ENCODE measurements around the gene FLRT1. TPM values are rescaled to one million over a fixed set of nuclear protein-coding genes. Genes with fewer than 3 reads are reported as not detected.

FLRT1 gene
- total RNA-seq, 6 donors from 2014 or later, result 0.09 to 0.30 (median 0.15) TPM; not detected in 3

- Histone ChIP-seq H3K4me3 (no peak overlapping the region), H3K36me3 (no peaks in the 10 kb centered on the region), H3K4me1 (peaks cover 6 to 14% (median 10%) of the 10 kb centered on the region in 4 donors), H3K9me3 (no peaks in the 10 kb centered on the region), H3K27me3 (peaks cover 0 to 10% (median 4%) of the 10 kb centered on the region in 4 donors), H3K27ac (no peak overlapping the region)
- peak in 1 of 2 donors; percentile 44 for DNase-seq
- WGBS, 2 donors, result 86 to 91% methylated on average over 13 to 17 of the region's 17 CpGs
- ATAC-seq (ENCODE audit: low FRiP score in 2 of 2), result no peak
- TF ChIP-seq POLR2A (IDR thresholded peaks at IDR 0.05) (no peak), CTCF (IDR thresholded peaks at IDR 0.05) (no peak), POLR2AphosphoS5 (IDR thresholded peaks at IDR 0.05) (no peak), EP300 (IDR thresholded peaks at IDR 0.05) (no peak)
Observed at GRCh38 chr11:64064374-64065140, 28.8 kb downstream of the FLRT1 start.

DNA sequence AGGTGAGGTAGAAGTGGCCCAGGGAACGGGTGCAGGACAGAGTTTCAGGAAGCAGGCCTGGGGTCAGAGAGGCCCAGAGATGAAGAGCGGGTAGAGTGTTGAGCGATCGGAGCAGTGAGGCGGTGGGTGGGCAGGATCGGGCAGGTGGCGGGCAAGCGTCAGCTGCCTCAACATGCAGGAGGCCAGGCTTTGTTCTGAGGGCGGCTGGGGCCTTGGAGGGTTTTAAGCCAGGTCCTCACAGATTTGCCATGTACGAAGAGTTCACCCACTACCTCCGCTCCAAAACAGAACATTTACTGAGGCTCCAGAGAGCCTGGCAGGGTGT is 29.4 kb downstream of the FLRT1 start:
- 95 to 96% methylated on average over 11 of the region's 11 CpGs for WGBS, 2 donors

DNA sequence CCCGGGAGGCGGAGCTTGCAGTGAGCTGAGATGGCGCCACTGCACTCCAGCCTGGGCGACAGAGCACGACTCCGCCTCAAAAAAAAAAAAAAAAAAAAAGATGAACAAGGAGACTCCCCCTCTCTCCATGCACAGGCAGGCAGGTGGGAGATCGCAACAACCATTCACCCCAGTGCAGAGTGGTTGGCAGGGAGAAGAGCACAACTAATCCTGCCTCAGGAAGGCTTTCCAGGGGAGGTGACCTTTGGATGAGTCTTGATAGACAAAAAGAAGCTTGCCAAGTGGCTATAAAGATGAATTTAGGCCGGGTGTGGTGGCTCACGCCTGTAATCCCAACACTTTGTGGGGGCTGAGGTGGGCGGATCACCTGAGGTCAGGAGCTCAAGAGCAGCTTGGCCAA is 30.0 kb downstream of the FLRT1 start:
- H3K9me3 ChIP-seq, result no peaks in the 10 kb centered on the region
- DNase-seq, result no peak
- no peak for ATAC-seq (ENCODE audit: low FRiP score in 2 of 2)
- peaks cover 6 to 8% (median 7%) of the 10 kb centered on the region in 4 donors for H3K4me1 ChIP-seq
- H3K4me3 ChIP-seq, result no peak overlapping the region
- TF ChIP-seq EP300 (IDR thresholded peaks at IDR 0.05), result no peak
- TF ChIP-seq POLR2AphosphoS5 (IDR thresholded peaks at IDR 0.05), result no peak
- TF ChIP-seq CTCF (IDR thresholded peaks at IDR 0.05), result no peak
- TF ChIP-seq POLR2A (IDR thresholded peaks at IDR 0.05), result no peak
- no peak overlapping the region for H3K27ac ChIP-seq
- peaks cover 0 to 6% (median 3%) of the 10 kb centered on the region in 4 donors for H3K27me3 ChIP-seq
- no peaks in the 10 kb centered on the region for H3K36me3 ChIP-seq
- WGBS, 2 donors, result 93 to 95% methylated on average over 10 of the region's 10 CpGs

More for the DNA sequence above, 29.4 kb downstream of the FLRT1 start:
- DNase-seq (no peak), ATAC-seq (ENCODE audit: low FRiP score in 2 of 2) (no peak)
- Histone ChIP-seq H3K27ac (no peak overlapping the region), H3K4me3 (no peak overlapping the region), H3K36me3 (no peaks in the 10 kb centered on the region), H3K27me3 (peaks cover 0 to 10% (median 4%) of the 10 kb centered on the region in 4 donors), H3K4me1 (peaks cover 6 to 14% (median 10%) of the 10 kb centered on the region in 4 donors), H3K9me3 (no peaks in the 10 kb centered on the region)
- no peak for TF ChIP-seq POLR2AphosphoS5 (IDR thresholded peaks at IDR 0.05)
- no peak for TF ChIP-seq POLR2A (IDR thresholded peaks at IDR 0.05)
- TF ChIP-seq EP300 (IDR thresholded peaks at IDR 0.05), result no peak
- no peak for TF ChIP-seq CTCF (IDR thresholded peaks at IDR 0.05)

- TF ChIP-seq EP300 (IDR thresholded peaks at IDR 0.05), result no peak
- TF ChIP-seq POLR2AphosphoS5 (IDR thresholded peaks at IDR 0.05), result no peak
- TF ChIP-seq POLR2A (IDR thresholded peaks at IDR 0.05), result no peak
- no peak for TF ChIP-seq CTCF (IDR thresholded peaks at IDR 0.05)
- WGBS, 2 donors, result 75 to 76% methylated on average over 14 to 26 of the region's 26 CpGs
Observed at GRCh38 chr11:64067230-64067993, 31.7 kb downstream of the FLRT1 start.

More at GRCh38 chr11:64067230-64067993, 31.7 kb downstream of the FLRT1 start:
- Histone ChIP-seq H3K4me1 (no peaks in the 10 kb centered on the region), H3K27me3 (no peaks in the 10 kb centered on the region), H3K9me3 (no peaks in the 10 kb centered on the region), H3K27ac (no peak overlapping the region), H3K36me3 (no peaks in the 10 kb centered on the region), H3K4me3 (no peak overlapping the region)
- peak in 1 of 2 donors; percentile 70 for DNase-seq
- ATAC-seq (ENCODE audit: low FRiP score in 2 of 2), result no peak
